Glomerular endothelial cell (primary cell): ENCODE data around the gene CHMP1A. TPM values are rescaled to one million over a fixed set of nuclear protein-coding genes. Genes with fewer than 3 reads are reported as not detected.
"Not testable (repeated sequence)": the region's sequence is repeated elsewhere in the genome, so short reads cannot be mapped to it uniquely, and the experiment has no call there.

Experiments used
- DNase-seq: peaks from one replicate; pipeline ENCODE4 v3.0.0-alpha.2; 2011; ENCODE audit warnings: low read depth, low spot score; ENCODE audit errors: extremely low read depth
- total RNA-seq: library from RNA; depleted of rRNA; stranded (reverse); fragments of >200 nt; gene quantifications from 2 replicates; pipeline ENCODE4 v1.2.3, GENCODE V29; 2015

The CHMP1A gene
- total RNA-seq, 1 donor from 2014 or later, result 121 TPM

GRCh38 chr16:89693289-89693731 lies 35.8 kb upstream of the CHMP1A start:
- no peak for DNase-seq

- no peak for DNase-seq
These were observed 34.6 kb upstream of the CHMP1A start for GRCh38 chr16:89691986-89692569.

DNA sequence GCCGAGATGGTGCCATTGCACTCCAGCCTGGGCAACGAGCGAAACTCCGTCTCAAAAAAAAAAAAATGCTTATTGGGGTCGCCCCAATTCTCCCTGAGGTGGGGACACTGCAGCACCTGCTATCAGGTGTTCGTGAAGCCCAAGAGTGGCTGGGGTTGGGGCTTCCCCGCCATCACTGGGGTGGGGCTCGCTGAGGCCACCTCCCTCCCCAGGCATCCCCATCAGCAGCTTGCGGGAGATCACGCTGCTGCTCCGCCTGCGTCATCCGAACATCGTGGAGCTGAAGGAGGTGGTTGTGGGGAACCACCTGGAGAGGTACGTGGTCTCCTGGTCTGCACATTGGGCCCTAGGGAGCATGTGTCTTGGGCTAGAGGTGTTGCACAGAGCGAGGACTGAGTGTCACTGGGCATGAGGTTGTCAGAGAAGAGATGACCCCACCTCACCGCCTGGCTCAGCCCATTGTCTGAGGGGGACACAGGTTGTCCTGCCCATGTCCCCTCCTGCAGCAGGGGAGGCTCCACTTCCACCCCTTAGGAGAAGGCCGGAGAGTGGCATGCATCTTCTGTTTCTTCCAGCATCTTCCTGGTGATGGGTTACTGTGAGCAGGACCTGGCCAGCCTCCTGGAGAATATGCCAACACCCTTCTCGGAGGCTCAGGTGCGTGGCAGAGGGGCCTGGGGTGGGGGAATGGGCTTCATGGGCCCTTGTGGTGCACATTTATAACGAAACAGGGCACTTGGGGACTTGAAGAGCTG lies 33.9 kb upstream of the CHMP1A start:
- DNase-seq, result no peak

GRCh38 chr16:89690392-89690901 lies 32.9 kb upstream of the CHMP1A start:
- DNase-seq, result no peak

DNA sequence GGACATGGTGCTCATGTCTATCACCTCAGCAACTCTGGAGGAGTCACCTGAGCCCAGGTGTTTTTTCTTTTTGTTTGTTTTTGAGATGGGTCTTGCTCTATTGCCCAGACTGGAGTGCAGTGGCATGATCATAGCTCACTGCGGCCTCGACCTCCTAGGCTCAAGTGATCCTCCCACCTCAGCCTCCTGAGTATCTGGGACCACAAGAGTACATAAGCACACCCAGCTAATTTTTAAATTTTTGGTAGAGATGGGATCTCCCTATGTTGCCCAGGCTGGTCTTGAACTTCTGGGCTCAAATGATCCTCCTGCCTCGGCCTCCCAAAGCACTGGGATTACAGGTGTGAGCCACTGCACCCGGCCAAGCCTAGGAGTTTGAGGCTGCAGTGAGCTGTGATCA lies 32.1 kb upstream of the CHMP1A start:
- DNase-seq, result not testable (repeated sequence)

DNA sequence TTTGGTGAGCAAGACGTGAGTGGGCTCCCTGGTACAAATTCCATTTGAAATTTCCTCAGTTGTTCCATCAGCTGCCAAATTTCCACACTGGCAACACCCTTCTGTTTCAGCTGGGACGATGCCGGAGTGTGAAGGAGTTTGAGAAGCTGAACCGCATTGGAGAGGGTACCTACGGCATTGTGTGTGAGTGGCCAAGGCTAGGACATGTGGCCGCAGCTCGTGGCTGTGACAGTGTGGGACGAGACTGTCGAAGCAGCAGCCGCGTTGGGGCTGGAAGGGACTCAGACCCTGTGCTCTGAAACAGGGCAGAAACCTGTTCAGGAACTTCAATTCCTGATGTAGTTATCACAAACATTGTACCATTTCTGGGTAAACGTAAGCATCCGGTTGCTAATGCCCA lies 31.6 kb upstream of the CHMP1A start:
- DNase-seq, result no peak

DNA sequence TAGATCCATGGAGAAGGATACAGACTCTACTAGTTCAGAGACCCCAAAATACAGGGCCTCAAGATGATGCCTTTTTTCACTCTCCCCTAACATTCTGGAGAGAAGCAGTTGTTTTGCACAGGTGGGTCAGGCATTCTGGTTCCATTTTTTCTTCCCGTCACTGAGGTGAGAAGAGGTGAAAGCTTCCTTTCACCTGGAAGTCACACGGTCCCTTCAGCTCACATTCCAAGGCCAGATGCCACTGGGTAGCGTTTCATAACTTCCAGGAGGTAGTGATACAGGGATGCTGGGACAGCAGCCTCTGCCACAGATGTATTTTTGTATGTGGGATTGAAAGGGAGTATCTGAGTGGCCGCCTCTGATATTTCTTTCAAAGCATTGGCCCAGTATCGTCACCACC lies 30.9 kb upstream of the CHMP1A start:
- DNase-seq, result no peak

DNA sequence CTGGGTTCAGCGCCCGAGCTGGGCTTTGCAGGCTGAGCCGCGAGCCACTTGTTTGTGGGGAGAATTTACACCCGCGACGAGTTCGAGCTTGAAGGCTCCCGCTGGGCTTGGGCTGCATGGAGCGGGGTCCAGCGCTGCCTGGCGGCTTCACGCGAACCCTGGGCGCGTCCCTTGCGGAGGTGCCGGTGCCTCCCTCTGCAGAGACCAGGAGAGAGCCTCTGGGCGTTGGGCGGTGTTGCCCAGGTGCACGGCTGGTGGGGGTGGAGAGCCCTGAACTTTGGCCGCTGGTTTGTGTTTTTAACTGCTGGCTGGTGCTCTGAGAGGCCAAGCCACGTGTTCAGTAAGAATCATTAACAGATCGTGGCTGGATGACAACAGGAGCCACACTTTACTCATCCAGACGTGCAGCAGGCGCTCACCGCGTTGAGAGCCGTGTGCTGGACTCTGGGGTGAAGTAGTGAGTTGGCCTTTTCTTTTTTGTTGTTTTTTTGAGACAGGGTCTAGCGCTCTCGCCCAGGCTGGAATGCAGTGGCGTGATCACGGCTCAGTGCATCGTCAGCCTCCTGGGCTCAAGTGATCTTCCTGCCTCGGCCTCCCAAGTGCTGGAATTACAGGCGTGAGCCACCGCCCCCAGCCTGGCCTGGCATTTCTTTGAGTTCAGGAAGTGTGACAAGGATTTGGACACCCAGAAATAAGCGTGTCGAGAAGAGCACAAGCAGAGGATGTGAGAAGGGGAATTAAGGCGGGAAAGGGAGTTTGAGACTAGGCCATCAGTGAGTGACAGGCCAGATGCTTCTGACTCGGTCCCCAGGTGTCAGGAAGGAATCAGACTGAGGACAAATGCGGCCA lies 29.8 kb upstream of the CHMP1A start:
- DNase-seq, result no peak

- no peak for DNase-seq
These were observed 29.1 kb upstream of the CHMP1A start, which contains the start of gene CDK10 for GRCh38 chr16:89686520-89687091. TSS of gene CDK10 (plus strand) at chr16:89686689. CDS start at chr16:89686711, 22 bp downstream.

DNA sequence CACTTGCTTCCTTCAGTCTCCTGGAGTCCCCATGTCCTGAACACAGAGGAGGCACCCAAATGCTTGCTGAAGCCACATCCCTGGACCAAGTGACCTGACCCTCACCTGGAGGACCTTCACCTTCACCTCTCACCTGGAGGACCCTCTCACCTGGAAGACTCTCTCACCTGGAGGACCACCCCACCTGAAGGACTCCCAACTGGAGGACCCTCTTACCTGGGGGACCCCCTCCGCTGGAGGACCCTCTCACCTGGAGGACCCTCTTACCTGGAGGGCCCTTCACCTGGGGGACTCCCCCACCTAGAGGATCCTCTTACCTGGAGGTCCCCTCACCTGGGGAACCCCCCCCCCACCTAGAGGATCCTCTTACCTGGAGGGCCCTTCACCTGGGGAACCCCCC lies 28.4 kb upstream of the CHMP1A start:
- no peak for DNase-seq

DNA sequence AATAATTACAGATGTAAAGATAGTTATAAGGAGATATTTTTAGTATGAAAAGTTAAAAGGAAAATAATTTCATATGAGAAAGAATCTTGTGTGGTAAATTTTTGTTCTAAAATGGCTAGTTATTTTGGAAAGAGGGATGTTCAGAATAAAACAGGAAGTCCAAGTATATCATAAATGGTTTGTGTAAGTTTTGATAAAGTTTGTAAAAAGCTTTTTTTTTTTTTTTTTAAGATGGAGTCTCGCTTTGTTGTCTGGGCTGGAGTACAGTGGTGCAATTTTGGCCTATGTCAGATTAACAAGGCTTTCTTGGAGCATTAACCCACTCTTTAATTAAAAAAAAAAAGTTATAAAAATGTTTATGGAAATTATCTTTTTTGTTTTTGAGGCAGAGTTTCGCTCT lies 20.8 kb upstream of the CHMP1A start:
- no peak for DNase-seq

DNA sequence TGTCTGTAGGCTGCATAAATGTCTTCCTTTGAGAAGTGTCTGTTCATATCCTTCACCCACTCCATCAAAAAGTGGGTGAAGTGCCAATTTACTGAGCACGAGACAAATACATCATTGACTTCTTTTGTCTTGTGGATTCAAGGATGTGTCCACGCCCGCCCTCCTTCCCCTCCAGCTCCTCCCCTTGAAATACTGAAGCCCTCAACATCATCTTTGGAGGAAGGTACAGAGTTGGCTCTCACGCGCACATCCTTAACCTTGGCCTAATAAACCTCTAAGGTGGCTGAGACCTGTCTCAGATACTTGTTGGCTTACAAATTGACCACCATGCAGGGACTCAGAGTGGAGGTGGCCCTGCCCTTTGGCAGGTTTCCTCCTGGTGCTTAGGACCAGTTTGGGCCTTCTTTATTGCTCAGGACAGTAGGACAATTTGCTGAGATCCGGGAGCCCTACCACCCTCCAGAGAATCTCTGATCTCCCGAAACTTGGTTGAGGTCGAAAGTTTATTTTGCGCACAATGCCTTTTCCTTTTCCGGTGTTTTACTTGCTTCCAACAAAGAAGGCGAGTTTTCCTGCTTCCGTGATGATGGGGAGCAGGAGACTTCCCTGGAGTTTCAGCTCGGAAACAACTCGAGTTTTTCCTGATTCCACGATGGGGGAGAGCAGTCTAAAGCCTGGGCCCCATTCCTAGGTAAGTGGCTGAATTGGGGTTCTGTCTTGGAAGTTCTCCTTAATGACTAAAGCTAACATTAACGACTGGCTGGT lies 14.9 kb upstream of the CHMP1A start:
- no peak for DNase-seq

GRCh38 chr16:89671565-89671964 lies 14.1 kb upstream of the CHMP1A start:
- not testable (repeated sequence) for DNase-seq

GRCh38 chr16:89670496-89671431 lies 13.3 kb upstream of the CHMP1A start:
- DNase-seq, result no peak

- DNase-seq, result no peak
These were observed 12.2 kb upstream of the CHMP1A start for GRCh38 chr16:89669755-89670154.

DNA sequence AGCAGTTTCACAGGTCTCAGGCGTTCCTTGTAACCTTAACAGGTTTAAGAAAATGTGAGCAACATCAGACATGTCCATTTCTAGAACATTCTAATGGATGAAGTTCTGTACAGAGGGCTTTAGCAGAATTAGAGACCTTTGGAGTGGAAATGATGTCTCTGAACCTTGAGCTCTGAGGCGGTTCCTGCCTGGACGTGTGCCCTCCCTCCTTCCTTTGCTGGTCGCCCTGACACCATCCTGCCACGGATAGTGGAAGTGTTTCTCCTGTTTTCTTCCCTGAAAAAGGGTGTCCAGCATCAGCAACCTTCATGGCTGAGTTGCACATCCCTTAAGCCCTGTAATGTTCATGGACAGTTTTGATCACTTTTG lies 11.3 kb upstream of the CHMP1A start:
- DNase-seq, result no peak

GRCh38 chr16:89667633-89668032 lies 10.1 kb upstream of the CHMP1A start:
- no peak for DNase-seq

- not testable (repeated sequence) for DNase-seq
These were observed 9.5 kb upstream of the CHMP1A start for GRCh38 chr16:89667000-89667399.

GRCh38 chr16:89664238-89664637 lies 6.7 kb upstream of the CHMP1A start:
- DNase-seq, result not testable (repeated sequence)
